Activated T-cell treated with anti-CD3 and anti-CD28 coated beads, Interleukin-2, amount 50 U/mL, for 1 hour (primary cell): Measurements from ENCODE around the gene GSE1.
A peak's percentile ranks its signal among the peaks of the same experiment; 100 is the strongest.

ENCODE experiments used
- DNase-seq: peaks from one replicate; pipeline ENCODE4 v3.0.0-alpha.2; 2020

Gene GSE1

DNA sequence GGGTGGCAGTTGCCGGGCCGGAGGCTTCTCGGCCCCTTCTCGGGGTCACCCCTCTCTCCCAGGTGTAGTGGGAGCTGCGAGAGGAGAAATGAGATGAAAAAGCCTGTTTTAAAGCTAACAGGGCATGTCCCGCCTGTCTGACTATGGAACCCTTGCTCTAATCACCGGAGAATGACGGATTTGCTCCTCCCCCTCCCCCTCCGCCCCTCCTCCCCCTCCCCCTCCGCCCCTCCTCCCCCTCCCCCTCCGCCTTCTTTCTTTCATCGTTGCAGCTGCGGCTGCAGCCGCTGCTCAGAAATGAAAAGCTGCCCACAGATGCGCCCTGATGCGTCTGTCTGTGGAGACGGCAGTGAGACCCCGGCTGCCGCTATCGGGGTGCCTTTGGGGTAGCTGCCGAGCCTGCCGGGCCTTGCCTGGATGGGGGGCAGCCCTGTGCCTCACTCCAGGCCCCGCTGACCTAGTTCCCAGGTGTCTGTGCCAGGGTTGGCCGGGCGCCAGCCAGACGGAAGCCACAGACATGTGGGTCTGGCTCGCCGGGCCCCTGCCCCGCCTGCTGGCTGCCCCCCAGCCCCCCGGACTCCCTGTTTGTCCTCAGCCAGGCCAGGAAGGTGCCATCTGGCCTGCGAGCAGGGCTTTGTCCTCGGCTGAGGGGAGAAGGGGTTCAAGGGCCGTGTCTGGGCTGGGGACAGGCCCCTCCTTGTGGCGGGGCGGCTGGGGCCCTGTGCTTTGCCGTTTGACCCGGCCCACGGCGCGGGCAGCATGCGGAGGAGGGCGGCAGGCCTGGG, 37.9 kb downstream of the GSE1 start:
- DNase-seq, result no peak

DNA sequence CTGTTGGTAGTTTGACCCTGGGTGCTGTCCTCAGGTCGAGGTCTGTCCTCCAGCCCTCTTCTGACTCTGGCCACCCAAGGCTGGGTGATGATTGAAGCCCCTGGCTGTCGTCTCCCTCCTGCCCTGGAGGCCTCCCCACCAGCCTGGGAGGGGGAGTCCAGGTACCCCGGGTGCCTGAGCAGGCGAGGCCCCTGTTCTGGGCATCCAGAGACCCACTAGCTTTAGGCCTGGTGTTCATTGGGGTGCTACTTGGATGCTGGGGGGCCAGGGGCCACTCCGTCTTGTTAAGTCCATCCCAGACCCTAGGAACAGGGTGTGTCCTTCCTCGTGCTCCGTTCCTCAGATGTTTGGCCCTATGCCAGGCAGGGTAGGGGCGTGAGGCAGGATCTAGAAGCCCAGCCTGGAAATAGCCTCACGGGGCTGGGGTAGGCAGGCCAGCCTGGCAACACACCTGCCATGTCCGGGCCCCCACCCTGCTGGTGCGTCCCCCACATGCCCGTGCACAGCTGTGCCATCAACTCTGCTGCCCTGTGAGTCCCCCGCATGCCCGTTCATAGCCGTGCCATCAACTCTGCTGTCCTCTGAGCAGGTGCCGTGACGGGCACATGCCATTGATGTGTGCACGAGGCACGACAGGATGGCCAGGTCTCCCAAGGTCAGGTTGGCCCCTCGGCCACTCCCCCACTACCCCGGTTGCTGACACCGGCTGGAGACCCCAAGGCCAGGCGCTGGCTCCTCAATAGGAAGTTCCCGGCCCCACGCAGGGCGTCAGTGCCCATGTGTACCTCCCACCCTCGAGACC, 38.7 kb downstream of the GSE1 start:
- DNase-seq, result no peak

DNA sequence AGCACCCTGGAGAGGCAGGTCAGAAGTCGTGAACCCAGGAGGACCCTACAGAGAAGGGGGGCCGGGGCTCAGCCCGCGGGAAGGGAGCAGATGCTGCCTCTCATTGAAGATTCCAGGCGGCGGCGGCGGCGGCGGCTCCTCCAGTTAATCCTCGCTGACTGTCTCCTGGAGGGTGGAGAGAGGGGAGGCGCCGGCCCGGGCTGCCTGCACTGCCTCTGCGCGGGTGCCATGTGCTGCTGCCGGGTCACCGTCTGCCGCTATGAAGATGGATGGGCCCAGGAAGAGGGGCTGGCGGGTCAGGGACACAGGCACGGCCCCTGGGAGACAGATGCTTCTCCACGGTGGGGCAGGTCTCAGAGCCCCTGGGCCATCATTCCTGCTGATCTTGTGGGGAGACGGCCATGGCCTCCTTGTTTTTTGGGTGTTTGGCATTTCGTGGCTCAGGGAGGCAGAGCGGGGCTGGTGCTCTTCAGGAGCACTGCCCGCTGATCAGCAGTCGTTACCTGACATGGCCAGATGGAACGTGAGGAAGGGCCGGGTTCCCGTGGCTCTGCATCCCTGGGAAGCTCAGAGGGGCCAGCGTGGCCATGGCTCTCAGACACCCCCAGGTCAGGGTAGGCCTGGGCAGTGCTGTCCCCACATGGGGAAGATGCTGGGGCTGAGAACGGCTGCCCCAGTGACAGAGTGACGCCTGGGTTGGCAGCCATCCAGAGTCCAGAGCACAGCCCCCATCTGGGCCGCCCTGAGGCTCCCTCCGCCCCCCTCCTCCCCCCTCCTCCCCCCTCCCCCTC, 39.5 kb downstream of the GSE1 start:
- DNase-seq, result no peak

DNA sequence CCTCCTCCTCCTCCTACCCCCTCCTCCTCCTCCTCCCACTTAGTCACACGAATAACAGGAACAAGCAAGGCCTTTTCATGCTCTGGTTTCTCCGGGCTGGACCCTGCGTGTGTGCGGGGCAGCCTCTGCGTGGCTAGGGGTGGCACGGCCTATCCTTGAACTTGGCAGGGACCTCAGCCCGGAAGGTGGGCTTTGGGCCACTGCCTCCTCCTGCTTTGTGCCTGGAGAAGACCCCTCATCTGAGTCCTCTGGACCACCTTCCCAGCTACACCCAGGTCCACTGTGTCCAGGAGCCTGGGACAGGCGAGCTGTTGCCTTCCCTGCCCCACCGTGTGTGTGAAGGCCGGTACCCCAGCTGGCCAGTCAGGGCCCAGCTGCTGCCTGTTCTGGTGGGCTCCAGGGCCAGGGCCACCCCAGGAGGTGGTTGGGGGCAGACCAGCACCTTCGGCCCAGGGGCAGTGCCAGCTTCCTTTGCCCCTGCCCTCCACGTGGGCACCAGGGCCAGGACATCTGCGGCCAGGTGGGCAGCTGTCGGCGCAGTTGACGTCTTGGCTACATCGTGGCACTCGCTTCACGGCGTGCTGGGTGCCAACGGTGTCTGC, 40.3 kb downstream of the GSE1 start:
- DNase-seq, result no peak

DNA sequence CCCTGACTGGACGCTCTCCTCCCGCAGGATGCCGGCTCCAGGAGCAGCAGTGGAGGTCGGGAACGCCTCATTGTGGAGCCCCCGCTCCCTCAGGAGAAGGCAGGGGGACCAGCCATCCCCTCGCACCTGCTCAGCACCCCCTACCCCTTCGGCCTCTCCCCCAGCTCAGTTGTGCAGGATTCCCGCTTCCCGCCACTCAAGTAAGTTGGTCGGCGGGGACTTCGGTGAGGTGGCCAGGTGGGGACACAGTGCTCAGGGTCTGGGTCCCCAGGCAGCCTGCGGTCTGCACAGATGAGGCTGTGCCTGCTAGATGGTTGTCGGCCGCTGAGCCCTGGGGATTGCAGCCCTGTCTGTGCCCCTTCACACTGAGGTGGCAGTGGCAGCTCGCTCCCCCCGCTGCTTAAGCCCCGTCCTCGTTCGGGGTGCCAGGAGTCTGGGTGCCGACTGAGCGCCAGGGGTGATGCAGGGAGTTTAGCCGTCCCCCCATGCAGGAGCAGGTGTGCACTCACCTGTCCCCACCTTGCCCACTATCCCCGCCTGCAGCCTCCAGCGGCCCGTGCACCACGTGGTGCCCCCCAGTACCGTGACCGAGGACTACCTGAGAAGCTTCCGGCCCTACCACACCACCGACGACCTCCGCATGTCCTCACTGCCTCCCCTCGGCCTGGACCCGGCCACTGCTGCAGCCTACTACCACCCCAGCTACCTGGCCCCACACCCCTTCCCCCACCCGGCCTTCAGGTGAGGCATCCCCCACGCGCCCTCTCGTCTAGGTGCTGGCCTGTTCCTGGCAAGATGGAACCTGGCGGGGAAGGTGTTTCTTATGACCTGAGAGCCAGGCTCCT, 41.4 kb downstream of the GSE1 start:
- no peak for DNase-seq

DNA sequence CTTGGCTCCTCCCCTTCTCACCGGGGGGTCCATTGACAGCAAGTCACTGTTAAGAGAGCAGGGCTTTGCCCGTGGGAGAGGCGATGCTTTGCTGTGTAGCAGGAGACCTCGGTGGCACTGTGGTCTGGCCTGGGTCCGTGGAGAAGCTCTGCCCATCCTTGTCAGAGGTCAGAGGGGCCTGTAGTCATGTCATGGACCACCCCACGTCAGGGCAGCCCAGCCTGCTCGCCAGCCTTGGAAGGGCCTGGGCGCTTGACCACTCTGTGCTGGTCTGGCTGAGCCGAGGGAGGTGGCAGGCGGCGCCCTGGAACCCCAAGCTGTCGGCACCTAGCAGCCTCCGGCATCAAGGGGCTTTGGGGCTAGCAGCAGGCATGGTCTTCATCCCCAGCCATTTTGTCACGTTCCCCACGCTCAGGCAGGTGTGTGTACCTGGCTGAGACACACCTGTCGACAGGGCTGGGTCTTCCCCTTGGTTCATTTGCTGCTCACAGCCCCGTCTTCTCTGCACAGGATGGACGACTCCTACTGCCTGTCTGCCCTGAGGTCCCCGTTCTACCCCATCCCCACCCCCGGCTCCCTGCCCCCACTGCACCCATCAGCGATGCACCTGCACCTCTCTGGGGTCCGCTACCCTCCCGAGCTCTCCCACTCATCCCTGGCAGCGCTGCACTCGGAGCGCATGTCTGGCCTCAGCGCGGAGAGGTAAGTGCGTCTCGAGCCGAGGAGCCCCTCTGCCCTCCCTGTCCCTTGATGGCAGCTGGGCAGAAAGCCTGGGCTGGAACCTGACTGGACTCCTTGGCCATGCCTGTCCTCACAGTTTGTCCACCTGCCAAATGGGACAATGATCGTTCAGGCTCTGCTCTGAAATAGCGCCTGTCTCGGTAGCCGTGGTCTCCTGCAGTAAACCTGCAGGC, 42.4 kb downstream of the GSE1 start:
- DNase-seq, result no peak

DNA sequence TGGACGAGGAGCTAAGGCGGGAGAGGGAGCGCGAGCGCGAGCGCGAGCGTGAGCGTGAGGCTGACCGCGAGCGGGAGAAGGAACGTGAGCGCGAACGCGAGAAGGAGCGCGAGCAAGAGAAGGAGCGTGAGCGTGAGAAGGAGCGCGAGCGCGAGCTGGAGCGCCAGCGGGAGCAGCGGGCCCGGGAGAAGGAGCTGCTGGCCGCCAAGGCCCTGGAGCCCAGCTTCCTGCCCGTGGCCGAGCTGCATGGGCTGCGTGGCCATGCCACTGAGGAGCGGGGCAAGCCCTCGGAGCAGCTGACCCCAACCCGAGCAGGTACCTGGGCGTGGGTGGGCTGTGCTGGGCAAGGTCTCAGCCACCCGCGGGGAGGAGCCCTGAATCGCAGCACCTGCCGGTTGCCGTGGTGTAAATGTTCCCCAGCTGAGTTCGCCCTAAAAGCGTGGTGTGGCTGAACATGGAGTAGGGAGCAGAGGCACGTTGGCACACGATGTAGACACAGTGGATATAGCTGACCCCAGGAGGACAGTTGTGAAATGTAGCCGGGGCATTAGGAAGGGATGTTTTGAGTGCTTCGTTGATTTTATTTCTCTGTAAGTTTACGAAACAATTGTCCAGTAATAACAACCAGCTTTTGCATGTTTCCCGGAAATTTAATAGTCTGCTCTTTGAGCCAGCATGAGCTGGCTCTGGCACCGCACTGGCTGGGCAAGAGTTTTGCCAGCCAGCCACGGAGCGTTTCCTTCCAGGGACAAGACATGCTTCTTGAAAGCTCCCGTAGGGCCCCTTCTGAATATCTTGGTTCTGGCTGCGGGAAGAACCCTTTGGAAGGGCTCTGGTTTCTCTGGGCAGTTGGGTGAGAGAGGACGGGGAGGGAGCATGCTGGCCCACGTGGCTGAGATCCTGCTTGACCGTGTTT, 43.5 kb downstream of the GSE1 start:
- DNase-seq, result no peak

DNA sequence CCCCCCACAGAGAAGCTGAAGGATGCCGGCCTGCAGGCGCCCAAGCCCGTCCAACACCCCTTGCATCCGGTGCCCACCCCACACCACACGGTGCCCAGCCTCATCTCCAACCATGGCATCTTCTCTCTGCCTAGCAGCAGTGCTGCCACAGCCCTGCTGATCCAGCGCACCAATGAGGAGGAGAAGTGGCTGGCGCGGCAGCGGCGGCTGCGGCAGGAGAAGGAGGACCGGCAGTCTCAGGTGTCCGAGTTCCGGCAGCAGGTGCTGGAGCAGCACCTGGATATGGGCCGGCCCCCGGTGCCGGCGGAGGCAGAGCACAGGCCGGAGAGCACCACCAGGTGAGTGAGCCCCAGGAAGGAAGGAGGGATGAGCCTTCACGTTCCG, 44.1 kb downstream of the GSE1 start:
- no peak for DNase-seq

DNA sequence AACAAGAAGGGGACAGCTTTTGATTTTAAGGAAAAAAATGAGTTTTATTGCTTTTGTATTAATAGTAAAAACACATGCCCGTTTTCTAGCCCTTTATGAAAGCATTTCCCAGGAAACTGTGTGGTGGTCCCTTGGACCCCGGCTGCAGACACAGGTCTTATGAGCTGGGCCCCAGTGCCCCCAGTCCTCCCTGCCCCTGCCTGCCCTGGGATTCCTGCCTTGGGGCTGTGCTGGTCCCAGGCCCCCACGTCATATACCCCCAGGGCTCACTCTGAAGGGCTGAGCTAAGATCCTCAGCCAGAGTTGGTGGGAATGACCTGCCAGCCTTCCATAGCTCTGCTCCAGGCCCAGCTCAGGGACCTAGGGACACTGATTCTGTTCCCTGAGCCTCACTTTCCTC, 44.9 kb downstream of the GSE1 start:
- DNase-seq, result no peak

DNA sequence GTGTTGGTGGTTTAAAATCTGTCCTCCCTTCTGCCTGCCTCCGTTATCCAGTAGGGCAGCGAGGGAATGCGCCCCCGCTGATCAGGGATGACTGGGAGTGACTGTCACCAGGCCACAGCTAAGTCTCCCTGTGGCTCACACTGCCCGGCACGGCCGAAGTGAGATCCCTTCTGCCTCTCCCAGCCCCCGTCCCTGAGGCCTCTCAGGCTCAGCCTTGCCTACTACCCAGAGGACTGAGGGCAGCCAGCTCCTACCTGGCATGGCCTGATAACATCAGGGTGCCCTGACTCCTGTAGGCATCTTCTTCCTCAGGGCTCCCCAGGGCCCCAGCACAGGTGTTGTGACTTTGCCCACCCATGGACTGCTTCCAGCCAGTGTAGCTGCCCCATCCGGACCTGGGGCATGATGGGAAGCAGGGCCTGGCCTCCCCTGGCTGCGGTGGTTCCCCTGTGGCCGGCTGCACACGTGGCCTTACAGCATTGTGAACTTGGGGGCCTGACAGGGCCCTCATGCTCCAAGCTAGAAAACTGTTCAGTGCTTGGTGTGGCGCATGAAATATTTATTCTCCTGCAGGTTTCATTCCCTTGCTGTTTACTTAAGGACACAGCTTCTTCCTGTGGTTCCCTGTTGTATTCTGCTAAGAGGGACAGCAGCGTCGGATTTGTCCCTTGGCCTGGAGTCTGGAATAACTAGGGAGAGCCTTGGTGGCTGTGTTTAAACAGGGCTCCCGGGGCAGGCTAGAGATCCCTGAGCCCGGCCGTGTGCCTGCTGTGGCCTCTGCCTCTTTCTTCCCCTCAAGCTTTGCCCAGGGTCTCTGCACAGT, 45.6 kb downstream of the GSE1 start:
- no peak for DNase-seq

DNA sequence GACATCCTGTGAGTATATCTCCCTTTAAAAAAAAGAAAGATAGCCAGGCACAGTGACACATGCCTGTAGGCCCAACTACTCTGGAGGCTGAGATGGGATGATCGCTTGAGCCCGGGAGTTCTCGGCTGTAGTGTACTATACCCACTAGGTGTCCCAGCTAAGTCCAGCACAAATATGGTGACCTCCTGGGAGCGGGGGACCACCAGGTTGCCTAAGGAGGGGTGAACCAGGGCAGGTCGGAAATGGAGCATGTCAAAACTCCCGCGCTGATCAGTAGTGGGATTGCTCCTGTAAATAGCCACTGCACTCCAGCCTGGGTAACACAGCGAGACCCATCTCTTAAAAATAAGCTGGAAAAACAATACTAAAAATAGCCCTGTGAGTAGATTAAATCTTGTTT, 46.2 kb downstream of the GSE1 start:
- no peak for DNase-seq

DNA sequence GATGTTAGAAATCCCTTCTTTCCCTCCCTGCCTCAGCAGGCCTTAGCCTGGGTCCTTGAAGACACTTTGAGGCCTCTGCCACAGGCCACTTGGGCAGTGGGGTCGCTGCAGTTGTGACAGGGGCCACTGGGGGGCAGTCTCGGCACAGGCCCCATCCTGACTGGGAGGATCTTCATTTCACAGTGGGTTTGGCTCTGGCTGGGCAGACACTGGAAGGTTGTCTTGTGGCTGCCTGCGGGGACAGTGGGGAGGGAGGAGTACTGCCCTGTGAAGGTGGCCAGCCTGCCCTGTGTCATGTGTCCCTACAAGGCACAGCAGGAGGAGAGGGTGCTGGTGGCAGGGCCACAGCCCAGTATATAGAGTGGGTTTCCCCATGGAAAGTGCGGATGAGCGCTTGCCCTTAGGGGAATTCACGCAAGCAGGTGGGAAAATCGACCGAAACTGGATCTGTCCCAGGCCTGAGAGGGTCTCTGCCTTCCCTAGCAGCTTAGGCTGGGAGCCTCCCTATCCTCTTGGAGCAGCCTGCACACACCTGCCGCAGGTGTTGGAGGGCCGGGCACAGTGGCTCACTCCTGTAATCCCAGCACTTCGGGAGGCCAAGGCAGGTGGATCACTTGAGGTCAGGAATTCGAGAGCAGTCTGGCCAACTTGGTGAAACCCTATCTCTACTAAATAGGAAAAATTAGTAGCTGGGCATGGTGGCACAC, 46.8 kb downstream of the GSE1 start:
- peak; percentile 71 for DNase-seq

DNA sequence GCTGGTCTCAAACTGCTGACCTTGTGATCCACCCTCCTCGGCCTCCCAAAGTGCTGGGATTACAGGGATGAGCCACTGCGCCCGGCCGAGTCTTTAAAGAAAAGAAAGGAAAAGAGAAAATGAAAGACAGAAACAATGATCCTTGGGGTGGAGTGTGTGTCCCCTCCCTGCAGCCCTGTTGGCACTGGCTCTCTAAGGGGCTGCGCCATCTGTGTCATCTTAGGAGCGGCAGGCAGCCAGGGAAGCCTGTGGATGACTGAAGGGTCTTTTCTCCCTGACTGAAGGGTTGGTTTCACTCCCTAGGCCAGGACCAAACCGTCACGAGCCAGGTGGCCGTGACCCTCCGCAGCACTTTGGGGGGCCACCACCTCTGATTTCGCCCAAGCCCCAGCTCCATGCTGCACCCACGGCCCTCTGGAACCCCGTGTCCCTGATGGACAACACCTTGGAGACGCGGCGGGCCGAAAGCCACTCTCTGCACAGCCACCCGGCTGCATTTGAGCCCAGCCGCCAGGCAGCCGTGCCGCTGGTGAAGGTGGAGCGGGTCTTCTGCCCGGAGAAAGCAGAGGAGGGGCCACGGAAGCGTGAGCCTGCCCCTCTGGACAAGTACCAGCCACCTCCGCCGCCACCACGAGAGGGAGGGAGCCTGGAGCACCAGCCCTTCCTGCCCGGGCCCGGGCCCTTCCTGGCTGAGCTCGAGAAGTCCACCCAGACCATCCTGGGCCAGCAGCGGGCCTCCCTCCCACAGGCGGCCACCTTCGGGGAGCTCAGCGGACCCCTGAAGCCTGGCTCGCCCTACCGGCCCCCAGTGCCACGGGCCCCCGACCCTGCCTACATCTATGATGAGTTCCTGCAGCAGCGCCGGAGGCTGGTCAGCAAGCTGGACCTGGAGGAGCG, 48.0 kb downstream of the GSE1 start:
- DNase-seq, result no peak

DNA sequence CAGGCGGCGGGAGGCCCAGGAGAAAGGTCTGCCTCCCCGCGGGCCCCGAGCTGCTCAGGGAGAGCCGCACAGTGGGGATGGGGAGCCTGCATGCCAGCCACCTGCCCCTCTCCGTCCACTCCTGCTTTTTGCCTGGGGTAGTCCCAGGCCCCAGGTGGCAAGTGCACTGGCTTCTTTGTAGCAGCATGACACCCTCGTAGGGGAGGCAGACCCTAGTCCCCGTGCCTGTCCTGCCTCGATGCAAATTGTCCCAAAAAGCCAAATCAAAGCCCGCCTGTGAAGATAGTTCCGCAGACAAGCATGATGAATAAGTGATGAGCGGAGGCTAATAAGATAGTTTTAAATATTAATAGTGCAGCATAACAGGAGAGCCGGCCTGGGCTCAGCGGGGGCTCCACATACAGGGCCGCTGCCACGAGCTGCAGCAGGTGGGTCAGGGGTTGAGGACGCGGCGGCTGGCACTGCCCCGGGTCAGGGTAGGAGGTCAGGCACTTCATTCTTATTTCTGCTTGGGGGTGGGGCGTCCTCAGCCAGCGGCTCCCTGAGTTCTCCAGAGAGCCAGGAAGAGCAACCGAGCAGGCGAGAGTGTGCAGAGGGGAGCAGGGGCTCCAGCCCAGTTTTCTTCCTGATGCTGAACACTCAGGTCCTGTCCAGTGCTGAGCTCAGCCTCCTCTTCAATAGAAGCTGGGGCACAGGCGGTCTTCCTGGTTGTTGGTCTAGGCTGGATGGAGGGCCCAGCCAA, 48.8 kb downstream of the GSE1 start:
- no peak for DNase-seq

DNA sequence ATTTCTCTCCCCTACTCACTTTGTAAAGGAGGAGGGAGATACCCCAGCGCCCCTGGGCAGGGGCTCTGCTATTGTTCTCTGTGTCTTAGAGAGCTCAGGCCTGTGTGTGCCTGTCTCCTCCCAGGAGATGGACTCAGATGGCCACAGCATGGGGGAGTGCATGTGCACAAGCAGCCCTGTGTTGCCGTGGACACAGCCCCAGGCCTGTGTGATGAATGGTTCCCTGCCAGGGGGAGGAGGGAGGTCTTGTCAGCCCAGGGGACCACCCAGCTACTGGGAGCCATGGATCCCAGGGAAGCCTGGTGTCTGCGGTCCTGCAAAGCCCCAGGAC, 49.3 kb downstream of the GSE1 start:
- DNase-seq, result no peak

DNA sequence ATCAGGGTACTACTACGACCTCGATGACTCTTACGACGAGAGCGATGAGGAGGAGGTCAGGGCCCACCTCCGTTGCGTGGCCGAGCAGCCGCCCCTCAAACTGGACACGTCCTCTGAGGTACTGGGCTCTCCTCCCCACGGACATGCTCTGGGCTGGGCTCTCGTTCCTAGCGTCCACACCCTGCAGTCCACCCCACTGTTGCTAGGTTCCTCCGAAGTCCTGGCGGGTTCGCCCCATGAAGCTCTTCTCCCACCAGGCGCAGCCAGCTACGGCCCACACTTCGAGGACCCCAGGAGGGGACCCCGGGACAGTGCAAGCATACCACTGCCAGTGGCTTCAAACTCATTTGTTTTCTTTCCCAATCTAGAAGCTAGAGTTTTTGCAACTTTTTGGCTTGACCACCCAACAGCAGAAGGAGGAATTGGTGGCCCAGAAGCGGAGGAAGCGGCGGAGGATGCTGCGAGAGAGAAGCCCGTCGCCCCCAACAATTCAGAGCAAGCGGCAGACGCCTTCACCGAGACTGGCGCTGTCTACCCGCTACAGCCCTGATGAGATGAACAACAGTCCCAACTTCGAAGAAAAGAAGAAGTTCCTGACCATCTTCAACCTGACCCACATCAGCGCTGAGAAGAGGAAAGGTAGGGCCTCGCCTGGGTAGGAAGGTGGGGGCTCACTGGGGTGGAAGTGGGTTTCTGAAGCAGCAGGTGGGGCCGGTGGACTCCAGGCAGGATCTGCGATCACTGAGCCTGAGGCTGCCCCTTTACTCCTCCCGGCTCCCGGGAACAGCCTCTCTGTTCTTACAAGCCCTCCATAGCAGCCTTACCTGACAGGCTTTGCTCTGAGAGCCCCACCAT, 50.1 kb downstream of the GSE1 start:
- no peak for DNase-seq
